IPS DF 6.9 (cell line): ENCODE results near the gene NR5A1.

Experiments used
- DNase-seq: peaks from one replicate; pipeline ENCODE4 v3.0.0-alpha.2; 2013; ENCODE audit warnings: low read depth, low spot score
- H3K27ac ChIP-seq: one replicate; pipeline ENCODE4 v1.5.1; 2013; ENCODE audit warnings: low read length, control low read depth
- H3K27me3 ChIP-seq: 2 replicates; pipeline ENCODE4 v1.6.1; 2013; ENCODE audit warnings: mild to moderate bottlenecking, low read length; ENCODE audit not compliant: control insufficient read depth, insufficient read depth
- H3K36me3 ChIP-seq: 2 replicates; pipeline ENCODE4 v1.6.1; 2013; ENCODE audit warnings: low read length; ENCODE audit not compliant: control insufficient read depth, insufficient read depth
- H3K4me1 ChIP-seq: 2 replicates; pipeline ENCODE4 v1.6.1; 2013; ENCODE audit warnings: low read length; ENCODE audit not compliant: control insufficient read depth, insufficient read depth
- H3K4me3 ChIP-seq: 2 replicates; pipeline ENCODE4 v1.5.1; 2013; ENCODE audit warnings: mild to moderate bottlenecking, low read length
- H3K9me3 ChIP-seq: 2 replicates; pipeline ENCODE4 v1.6.1; 2013; ENCODE audit warnings: low read length, inconsistent platforms; ENCODE audit not compliant: control insufficient read depth, insufficient read depth
- WGBS: extraction: QIAGEN DNeasy Blood & Tissue Kit; methylation state at CpG from one replicate; pipeline ENCODE4 v1.1.7; 2013; ENCODE audit warnings: mixed read lengths, missing lambda C conversion rate; ENCODE audit not compliant: insufficient read length, insufficient coverage; 5-methylcytosine and 5-hydroxymethylcytosine counted together

Gene NR5A1

DNA sequence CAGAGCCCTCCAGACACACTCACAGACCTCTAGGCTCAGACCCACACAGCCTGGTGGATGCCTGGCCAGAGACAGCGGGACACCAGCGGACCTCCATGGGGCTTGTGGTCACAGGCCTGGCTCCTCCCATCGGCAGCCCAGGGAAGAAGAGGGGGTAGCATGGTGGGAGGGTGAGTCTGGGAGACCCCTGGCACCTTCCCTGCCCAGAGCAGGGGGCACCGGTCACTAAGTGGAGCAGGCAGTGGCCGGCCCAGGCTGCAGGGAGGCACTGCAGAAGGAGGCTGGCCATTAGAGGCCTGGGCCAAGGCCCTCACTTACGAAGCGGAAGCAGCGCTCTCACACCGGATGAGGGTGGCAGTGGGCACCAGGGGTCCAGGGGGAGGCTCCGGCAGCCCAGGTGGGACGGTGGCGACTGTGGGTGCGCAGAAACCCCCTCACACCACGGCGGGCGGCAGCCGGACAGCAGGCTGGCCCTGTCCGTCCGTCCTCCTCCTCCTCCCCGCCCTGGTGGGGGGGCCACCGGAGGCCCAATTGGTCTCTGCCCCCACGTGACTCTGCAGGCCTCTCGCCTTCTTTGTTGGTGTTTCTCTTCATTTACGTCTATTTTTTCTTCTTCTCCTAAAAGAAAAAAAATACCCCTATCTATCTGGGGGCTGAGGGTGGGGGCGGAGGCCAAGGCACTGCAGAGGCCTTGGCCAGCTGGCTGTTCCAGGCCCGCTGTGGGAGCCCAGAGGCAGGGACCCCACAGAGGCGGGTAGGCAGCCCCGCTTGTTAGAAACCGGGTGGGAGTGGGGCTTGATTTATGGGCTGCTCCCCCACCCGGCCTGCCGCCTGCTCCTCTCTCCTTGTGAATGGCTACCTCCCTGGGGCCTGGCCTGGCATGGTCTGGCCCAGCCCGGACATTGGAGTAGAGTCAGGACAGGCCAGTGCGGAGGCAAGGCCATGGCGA, at the start of gene NR5A1:
Gene NR5A1, minus strand, starts transcription at position 469 of the 949 bp plus-strand sequence. CDS start 4,004 bp downstream, outside the sequence.
- Histone ChIP-seq H3K27ac (no peak within 1 kb of the TSS), H3K4me3 (no peak within 1 kb of the TSS), H3K36me3 (no peaks in the 10 kb centered on the region), H3K27me3 (peaks cover 30% of the 10 kb centered on the region), H3K9me3 (no peaks in the 10 kb centered on the region), H3K4me1 (0 out of 2 replicates have a peak, but pooled peaks cover 1% of the 10 kb centered on the region)
- DNase-seq = no peak
- no CpG with 5 or more reads among the region's 34 CpGs for whole genome bisulfite sequencing

DNA sequence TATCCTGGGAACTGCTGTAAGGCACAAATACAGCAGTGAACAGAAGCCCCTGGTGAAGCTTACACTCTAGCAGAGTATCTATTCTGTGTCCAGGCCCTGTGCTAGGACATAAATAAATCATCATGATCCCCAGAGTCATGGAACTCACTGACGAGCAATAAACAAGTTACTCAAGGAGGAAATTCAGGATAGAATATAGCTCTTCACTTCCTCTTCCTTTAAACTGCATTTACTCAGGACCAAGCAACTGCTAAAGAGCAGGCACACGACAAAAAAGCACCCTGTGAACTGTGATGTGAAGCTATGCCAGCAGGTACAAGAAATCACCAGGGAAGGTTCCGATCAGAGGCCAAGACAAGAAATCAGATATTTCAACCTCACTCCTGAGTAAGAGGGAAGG, 47.8 kb upstream of the NR5A1 start:
- DNase-seq = no peak
- WGBS = no CpG with 5 or more reads among the region's 3 CpGs

DNA sequence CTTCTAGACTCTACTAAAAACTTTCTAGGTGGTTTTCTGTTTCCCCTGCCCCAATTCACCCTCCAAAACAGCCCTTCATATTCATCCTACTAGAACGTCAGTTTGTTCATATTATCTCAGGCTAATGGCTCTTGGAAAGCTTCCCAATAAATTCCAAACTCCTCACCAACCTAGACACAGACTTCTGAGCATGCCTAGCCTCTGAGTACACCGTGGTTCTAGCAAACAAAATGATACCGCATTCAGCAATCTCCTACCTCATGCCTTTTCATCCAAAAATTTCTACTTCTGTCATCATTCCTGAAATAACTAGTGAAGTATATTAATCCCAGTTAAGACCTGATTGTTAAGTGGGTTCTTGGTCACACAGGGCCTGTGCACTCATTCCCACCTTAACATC, 46.5 kb upstream of the NR5A1 start:
- no peaks in the 10 kb centered on the region for H3K27me3 ChIP-seq
- H3K9me3 ChIP-seq = no peaks in the 10 kb centered on the region
- no peak overlapping the region for H3K4me3 ChIP-seq
- H3K27ac ChIP-seq = no peak overlapping the region
- no peaks in the 10 kb centered on the region for H3K4me1 ChIP-seq
- no CpG with 5 or more reads among the region's 3 CpGs for WGBS
- 0 out of 2 replicates have a peak, but pooled peaks cover 3% of the 10 kb centered on the region for H3K36me3 ChIP-seq
- no peak for DNase-seq

More for the DNA sequence above, 47.8 kb upstream of the NR5A1 start:
- Histone ChIP-seq H3K4me1 (no peaks in the 10 kb centered on the region; the same call in 1 of the 2 replicates), H3K27me3 (no peaks in the 10 kb centered on the region), H3K36me3 (0 out of 2 replicates have a peak, but pooled peaks cover 3% of the 10 kb centered on the region), H3K27ac (no peak overlapping the region), H3K9me3 (no peaks in the 10 kb centered on the region), H3K4me3 (no peak overlapping the region)

DNA sequence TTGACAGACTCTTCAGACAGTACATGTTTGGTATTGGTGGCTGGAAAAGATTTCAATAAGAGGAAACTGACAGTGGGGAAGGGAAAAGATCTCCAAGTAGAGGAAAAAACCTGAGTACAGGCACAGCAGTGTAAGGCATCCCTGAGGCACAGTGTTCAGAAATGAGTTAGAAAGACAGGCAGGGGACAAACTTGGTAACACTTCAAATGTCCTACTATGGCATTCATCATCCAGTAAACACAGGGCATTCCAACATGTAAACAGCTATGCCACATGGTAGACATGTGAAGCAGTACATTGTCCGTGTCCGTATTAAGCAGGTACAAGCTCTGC, 45.0 kb upstream of the NR5A1 start:
- no peak for DNase-seq
- Histone ChIP-seq H3K27me3 (no peaks in the 10 kb centered on the region), H3K4me1 (no peaks in the 10 kb centered on the region), H3K27ac (no peak overlapping the region), H3K9me3 (no peaks in the 10 kb centered on the region), H3K36me3 (0 out of 2 replicates have a peak, but pooled peaks cover 3% of the 10 kb centered on the region), H3K4me3 (no peak overlapping the region)
- WGBS = no CpG with 5 or more reads among the region's 2 CpGs

DNA sequence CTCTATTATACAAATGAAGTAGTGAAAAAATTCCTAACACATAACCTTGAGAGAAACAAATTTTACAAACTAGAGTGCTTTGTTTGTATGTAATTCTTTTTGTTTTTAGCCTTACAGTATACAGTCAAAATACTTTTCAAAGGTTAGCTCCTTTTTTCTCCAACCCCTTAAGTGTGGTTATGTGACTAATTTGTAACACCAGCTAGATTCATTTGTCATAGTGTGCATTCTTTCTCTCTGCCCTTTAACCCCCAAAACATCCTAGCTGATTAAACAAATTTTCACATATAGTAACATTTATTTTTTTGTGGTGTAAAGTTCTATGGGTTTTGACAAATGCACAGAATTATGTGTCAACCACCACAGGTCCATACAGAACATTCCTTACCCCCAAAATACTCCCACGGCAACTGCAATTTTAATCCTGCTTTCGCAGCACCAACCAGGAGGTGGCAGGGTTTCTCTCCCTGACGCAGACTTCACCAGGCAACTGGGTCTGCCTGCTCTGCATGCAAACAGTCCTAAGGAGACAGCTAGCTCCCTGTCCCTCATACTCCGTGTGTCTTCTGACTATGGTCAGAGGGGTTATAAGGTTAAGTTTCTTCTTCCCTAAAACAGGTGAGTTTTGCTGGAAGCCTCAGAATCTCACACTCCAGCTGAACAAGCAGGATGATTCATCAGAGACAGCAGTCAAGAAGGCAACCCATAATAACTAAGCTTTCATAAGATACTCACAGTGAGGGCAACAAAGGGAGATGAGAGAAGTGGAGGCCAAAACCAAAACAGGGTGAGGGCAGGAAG, 44.5 kb upstream of the NR5A1 start:
- no peak overlapping the region for H3K27ac ChIP-seq
- H3K36me3 ChIP-seq = 0 out of 2 replicates have a peak, but pooled peaks cover 3% of the 10 kb centered on the region
- WGBS = no CpG with 5 or more reads among the region's 4 CpGs
- no peaks in the 10 kb centered on the region for H3K4me1 ChIP-seq
- no peaks in the 10 kb centered on the region for H3K27me3 ChIP-seq
- H3K4me3 ChIP-seq = no peak overlapping the region
- DNase-seq = peak; percentile 50
- no peaks in the 10 kb centered on the region for H3K9me3 ChIP-seq

DNA sequence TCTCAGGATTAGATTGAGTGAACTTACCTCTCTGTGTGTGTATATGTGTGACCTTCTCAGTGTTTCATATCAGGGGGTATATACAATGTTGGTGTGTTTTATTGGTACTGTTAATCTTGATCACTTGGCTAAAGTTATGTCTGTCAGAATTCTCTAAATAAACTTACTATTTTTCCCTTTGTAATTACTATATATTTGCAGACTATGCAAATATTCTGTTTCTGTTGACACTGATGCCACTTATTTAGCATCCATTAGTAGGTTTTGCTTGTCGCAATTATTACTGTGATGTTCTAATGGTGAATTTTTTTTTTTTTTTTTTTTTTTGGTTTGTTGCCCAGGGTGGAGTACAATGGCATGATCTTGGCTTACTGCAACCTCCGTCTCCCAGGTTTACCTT, 42.9 kb upstream of the NR5A1 start:
- H3K36me3 ChIP-seq = 0 out of 2 replicates have a peak, but pooled peaks cover 3% of the 10 kb centered on the region
- H3K27me3 ChIP-seq = no peaks in the 10 kb centered on the region
- H3K4me1 ChIP-seq = no peaks in the 10 kb centered on the region
- no CpG with 5 or more reads among the region's 2 CpGs for WGBS
- H3K27ac ChIP-seq = no peak overlapping the region
- no peak for DNase-seq
- H3K9me3 ChIP-seq = no peaks in the 10 kb centered on the region
- no peak overlapping the region for H3K4me3 ChIP-seq

DNA sequence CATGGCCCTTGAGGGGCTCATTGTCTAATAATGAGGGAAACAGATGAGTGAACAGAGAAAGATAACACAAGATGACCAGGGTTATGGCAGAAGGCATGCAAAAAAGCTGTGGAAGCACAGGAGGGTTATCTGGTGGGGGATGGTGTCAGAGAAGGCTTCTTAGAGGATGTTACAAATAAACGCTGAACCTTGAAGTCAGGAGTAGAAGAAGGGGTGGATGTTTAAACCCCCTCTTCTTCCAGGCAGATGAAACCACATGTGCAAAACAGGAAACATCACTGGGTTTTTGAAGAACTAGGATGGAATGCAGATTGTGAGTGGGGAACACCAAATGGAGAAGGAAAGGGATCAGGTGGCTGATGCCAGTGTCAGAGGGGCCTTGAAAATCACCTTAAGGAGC, 41.8 kb upstream of the NR5A1 start:
- no peak for DNase-seq
- WGBS = no CpG with 5 or more reads among the region's 1 CpG

DNA sequence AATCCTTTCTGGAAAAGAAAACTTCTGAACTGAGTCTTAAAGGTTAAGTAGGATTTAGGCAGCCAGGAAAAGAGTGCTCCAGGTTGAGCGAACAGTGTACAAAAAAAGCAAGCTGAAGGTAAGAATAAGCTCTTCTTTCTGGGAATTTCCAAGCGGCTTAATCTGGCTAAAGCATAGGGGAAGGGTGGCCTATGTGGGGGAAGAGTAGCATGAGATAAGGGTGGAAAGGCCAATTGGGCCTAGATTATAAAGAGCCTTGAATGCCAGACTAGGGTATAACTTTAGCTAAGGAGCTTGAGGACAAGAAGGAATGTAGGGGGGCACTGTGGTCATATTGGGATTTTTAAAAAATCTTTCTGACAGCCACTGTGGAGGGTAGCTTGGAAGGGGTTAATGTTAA, 37.3 kb upstream of the NR5A1 start:
- no peak overlapping the region for H3K4me3 ChIP-seq
- no CpG with 5 or more reads among the region's 2 CpGs for WGBS

More for the DNA sequence above, 41.8 kb upstream of the NR5A1 start:
- Histone ChIP-seq H3K4me1 (no peaks in the 10 kb centered on the region), H3K36me3 (no peaks in the 10 kb centered on the region), H3K27ac (no peak overlapping the region), H3K27me3 (no peaks in the 10 kb centered on the region), H3K4me3 (no peak overlapping the region), H3K9me3 (no peaks in the 10 kb centered on the region)

DNA sequence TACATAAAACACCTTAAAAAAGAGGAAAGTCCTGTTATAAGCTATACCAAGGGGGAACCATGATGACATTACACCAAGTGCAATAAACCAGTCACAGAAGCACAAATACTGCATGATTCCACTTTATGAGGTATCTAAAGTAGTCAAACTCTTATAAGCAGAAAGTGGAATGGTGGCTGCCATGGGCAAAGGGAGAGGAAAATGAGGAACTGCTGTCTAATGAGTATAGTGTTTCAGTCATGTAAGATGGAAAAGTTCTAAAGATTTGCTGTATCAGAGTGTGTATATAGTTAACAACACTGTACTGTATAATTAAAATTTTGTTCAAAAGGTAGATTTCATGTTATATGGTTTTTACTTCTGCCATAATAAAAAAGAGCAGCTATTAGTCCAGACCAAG, 34.6 kb upstream of the NR5A1 start:
- Histone ChIP-seq H3K4me1 (no peaks in the 10 kb centered on the region), H3K9me3 (no peaks in the 10 kb centered on the region), H3K27ac (no peak overlapping the region), H3K27me3 (no peaks in the 10 kb centered on the region), H3K36me3 (no peaks in the 10 kb centered on the region), H3K4me3 (no peak overlapping the region)
- DNase-seq = no peak

More for the DNA sequence above, 37.3 kb upstream of the NR5A1 start:
- H3K9me3 ChIP-seq = no peaks in the 10 kb centered on the region
- H3K4me1 ChIP-seq = no peaks in the 10 kb centered on the region
- H3K27ac ChIP-seq = no peak overlapping the region
- H3K36me3 ChIP-seq = no peaks in the 10 kb centered on the region
- no peaks in the 10 kb centered on the region for H3K27me3 ChIP-seq
- DNase-seq = no peak

DNA sequence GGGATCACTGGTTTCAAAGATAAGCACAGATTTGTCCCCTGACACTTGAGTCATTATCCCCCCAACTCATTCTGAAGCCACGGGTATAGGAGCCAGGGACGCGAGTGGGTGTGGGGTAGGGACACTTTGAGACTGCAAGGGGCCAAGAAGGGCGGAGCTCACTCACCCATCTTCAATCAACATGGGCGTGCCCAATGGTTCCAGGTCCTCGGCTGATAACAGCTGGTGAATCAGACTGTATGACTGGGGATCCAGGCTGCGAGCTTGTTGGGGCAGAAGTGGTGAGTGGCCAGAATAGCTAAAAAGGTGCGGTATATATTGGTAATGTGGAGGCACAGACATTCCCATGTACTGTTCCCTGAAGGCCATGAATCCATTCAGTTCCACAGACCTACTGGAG, 30.7 kb upstream of the NR5A1 start:
- no peak for DNase-seq
- no CpG with 5 or more reads among the region's 8 CpGs for WGBS
- Histone ChIP-seq H3K9me3 (no peaks in the 10 kb centered on the region), H3K4me1 (no peaks in the 10 kb centered on the region), H3K27ac (no peak overlapping the region), H3K27me3 (no peaks in the 10 kb centered on the region), H3K4me3 (no peak overlapping the region), H3K36me3 (no peaks in the 10 kb centered on the region)
